HepG2 (cell line): ENCODE data around the gene COL4A2. TPM values are rescaled to one million over a fixed set of nuclear protein-coding genes. Genes with fewer than 3 reads are reported as not detected.

Experiments
- FIP1L1 ChIP-seq: fragments of 200-400 bp; formaldehyde crosslinking; IDR thresholded peaks from 2 replicates; pipeline ENCODE4 v1.6.1; 2018; ENCODE audit warnings: low read depth, mild to moderate bottlenecking, low read length, moderate library complexity, borderline replicate concordance; ENCODE audit not compliant: insufficient read depth
- FOSL2 ChIP-seq: sonication (generic); formaldehyde crosslinking; IDR thresholded peaks from 2 replicates; pipeline ENCODE4 v1.4.0; 2020; ENCODE audit warnings: missing genetic modification reagents
- FOXA3 ChIP-seq: IDR thresholded peaks from 2 replicates; pipeline ENCODE4 v1.6.1; 2016; ENCODE audit warnings: missing genetic modification reagents, missing compliant biosample characterization
- HNF4A ChIP-seq: sonication (generic); formaldehyde crosslinking; IDR thresholded peaks from 2 replicates; pipeline ENCODE4 v1.4.0; 2020; ENCODE audit warnings: missing genetic modification reagents
- KLF13 ChIP-seq: sonication (generic); formaldehyde crosslinking; IDR thresholded peaks from 2 replicates; pipeline ENCODE4 v1.4.0; 2020; ENCODE audit warnings: mild to moderate bottlenecking, missing genetic modification reagents
- KLF6 ChIP-seq: IDR thresholded peaks from 2 replicates; pipeline ENCODE4 v1.8.0; 2016; ENCODE audit warnings: missing biosample characterization, missing genetic modification reagents
- MED8 ChIP-seq: sonication (generic); formaldehyde crosslinking; IDR thresholded peaks from 2 replicates; pipeline ENCODE4 v1.8.1; 2023; ENCODE audit warnings: mild to moderate bottlenecking, missing genetic modification reagents; ENCODE audit not compliant: insufficient replicate concordance
- NFIB ChIP-seq: sonication (generic); formaldehyde crosslinking; IDR thresholded peaks from 2 replicates; pipeline ENCODE4 v1.9.0; 2021; ENCODE audit warnings: missing genetic modification reagents, mild to moderate bottlenecking, borderline replicate concordance
- PAWR ChIP-seq: sonication (generic); formaldehyde crosslinking; IDR thresholded peaks from 2 replicates; pipeline ENCODE4 v1.4.0; 2020; ENCODE audit warnings: missing genetic modification reagents, mild to moderate bottlenecking, borderline replicate concordance
- PITX1 ChIP-seq: sonication (generic); formaldehyde crosslinking; IDR thresholded peaks from 2 replicates; pipeline ENCODE4 v1.5.1; 2020; ENCODE audit warnings: mild to moderate bottlenecking, missing genetic modification reagents
- SAP130 ChIP-seq: IDR thresholded peaks from 2 replicates; pipeline ENCODE4 v1.6.1; 2016; ENCODE audit warnings: low read depth
- SOX13 ChIP-seq, 3 experiments: fragments of 450-650 bp in 1 of 3; sonication (generic) in 1 of 3; formaldehyde crosslinking in 1 of 3; IDR thresholded peaks in 2 of 3; conservative IDR thresholded peaks in 1 of 3; 2 replicates each; pipeline versions ENCODE4 v1.5.0 to v1.6.1; 2016 to 2020; ENCODE audit warnings: antibody characterized with exemption in 1 of 3, mild to moderate bottlenecking in 1 of 3, missing compliant biosample characterization in 1 of 3, missing genetic modification reagents in 1 of 3, moderate library complexity in 1 of 3
- ZNF558 ChIP-seq: sonication (generic); formaldehyde crosslinking; IDR thresholded peaks from 2 replicates; pipeline ENCODE4 v1.9.0; 2022; ENCODE audit warnings: mild to moderate bottlenecking, missing genetic modification reagents, borderline replicate concordance
- ZNF670 ChIP-seq: sonication (generic); formaldehyde crosslinking; IDR thresholded peaks from 2 replicates; pipeline ENCODE4 v1.8.0; 2022; ENCODE audit warnings: mild to moderate bottlenecking, missing genetic modification reagents, borderline replicate concordance
- ZNF773 ChIP-seq: sonication (generic); formaldehyde crosslinking; IDR thresholded peaks from 2 replicates; pipeline ENCODE4 v1.4.0; 2020; ENCODE audit warnings: missing genetic modification reagents, borderline replicate concordance
- ZNF777 ChIP-seq: sonication (generic); formaldehyde crosslinking; IDR thresholded peaks from 2 replicates; pipeline ENCODE4 v1.4.0; 2020; ENCODE audit warnings: missing genetic modification reagents
- ZNF788 ChIP-seq: sonication (generic); formaldehyde crosslinking; IDR thresholded peaks from 2 replicates; pipeline ENCODE4 v1.5.0; 2020; ENCODE audit warnings: mild to moderate bottlenecking, missing genetic modification reagents, borderline replicate concordance
- polyA plus RNA-seq, 8 experiments: library from polyadenylated mRNA; depleted of rRNA in 3 of 8; stranded (reverse) in 7 of 8; unstranded in 1 of 8; fragments of >200 nt; fragmentation: Illumina TruSeq in 4 of 8; extraction: Trizol in 4 of 8; gene quantifications; 2 replicates each; pipeline versions ENCODE4 v1.2.1 to v1.2.3, GENCODE V29; 2011 to 2016; ENCODE audit warnings: low read depth in 4 of 8, missing spikeins in 1 of 8, mixed read lengths in 1 of 8; ENCODE audit not compliant: insufficient read depth in 1 of 8
- total RNA-seq, 5 experiments: library from RNA; depleted of rRNA; stranded (reverse); fragments of >200 nt; fragmentation: Illumina TruSeq; extraction: Trizol; gene quantifications; 2 replicates each; pipeline ENCODE4 v1.2.3, GENCODE V29; 2016; ENCODE audit warnings: low read depth in 1 of 5
- TF ChIP-seq, protein P1 (sequence below): sonication (generic); formaldehyde crosslinking; IDR thresholded peaks from 2 replicates; pipeline ENCODE4 v1.4.0; 2020; ENCODE audit warnings: missing genetic modification reagents
- TF ChIP-seq, protein P2 (sequence below): IDR thresholded peaks from 2 replicates; pipeline ENCODE4 v1.6.1; 2016
- TF ChIP-seq, protein P3 (sequence below): sonication (generic); formaldehyde crosslinking; IDR thresholded peaks from 2 replicates; pipeline ENCODE4 v1.4.0; 2020; ENCODE audit warnings: missing genetic modification reagents, borderline replicate concordance
- TF ChIP-seq, protein P4 (sequence below): sonication (generic); formaldehyde crosslinking; IDR thresholded peaks from 2 replicates; pipeline ENCODE4 v1.4.0; 2020; ENCODE audit warnings: missing genetic modification reagents

Gene COL4A2
- total and polyA plus RNA-seq, 2 of the 13 experiments (the other 11 are each of a cell fraction or from before 2014, with no cell fraction given), result 0.22 to 1.9 TPM

DNA sequence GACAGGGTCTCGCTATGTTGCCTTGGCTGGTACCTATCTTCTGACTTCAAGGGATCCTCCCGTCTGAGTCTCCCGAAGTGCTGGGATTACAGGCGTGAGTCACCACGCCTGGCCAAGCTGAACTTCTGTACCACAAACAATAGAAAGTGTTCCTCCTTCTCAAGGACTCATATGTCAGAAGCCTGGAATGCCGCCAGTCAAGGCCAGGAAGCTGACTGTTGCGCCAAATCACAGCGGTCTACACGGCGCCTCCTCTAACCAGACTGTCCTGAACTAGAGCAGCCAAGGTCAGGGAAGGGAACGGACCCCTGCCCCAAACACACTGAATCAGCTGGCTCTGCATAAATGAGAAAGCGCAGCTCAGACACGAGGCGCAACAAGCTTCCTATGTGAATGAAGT is 239.8 kb downstream of the COL4A2 start (continued):
- TF ChIP-seq ZNF773 (CRISPR knock-in tag) (no peak), FOXA3 (no peak), MED8 (CRISPR knock-in tag) (no peak), ZNF558 (CRISPR knock-in tag) (no peak), KLF13 (CRISPR knock-in tag) (no peak), ZNF788 (CRISPR knock-in tag) (0 out of 2 replicates have a peak, but pooled peaks have one; percentile 20), NFIB (CRISPR knock-in tag) (no peak), FIP1L1 (no peak), SAP130 (peak; percentile 16; the same call in 1 of the 2 replicates), KLF6 (CRISPR knock-in tag) (no peak), HNF4A (CRISPR knock-in tag) (0 out of 2 replicates have a peak, but pooled peaks have one; percentile 20), PAWR (no peak), SOX13 (IDR thresholded peaks at IDR 0.05) (no peak), SOX13 (CRISPR knock-in tag; conservative IDR thresholded peaks at IDR 0.05 in 1 of 2, IDR thresholded peaks at IDR 0.05 in 1 of 2) (peak in 1 of 2 experiments; percentile 78; a peak in 2 of 4 replicates), ZNF670 (CRISPR knock-in tag) (no peak), ZNF777 (CRISPR knock-in tag) (no peak), PITX1 (CRISPR knock-in tag) (no peak), FOSL2 (CRISPR knock-in tag) (peak; percentile 88)
- TF ChIP-seq, protein P1, sequence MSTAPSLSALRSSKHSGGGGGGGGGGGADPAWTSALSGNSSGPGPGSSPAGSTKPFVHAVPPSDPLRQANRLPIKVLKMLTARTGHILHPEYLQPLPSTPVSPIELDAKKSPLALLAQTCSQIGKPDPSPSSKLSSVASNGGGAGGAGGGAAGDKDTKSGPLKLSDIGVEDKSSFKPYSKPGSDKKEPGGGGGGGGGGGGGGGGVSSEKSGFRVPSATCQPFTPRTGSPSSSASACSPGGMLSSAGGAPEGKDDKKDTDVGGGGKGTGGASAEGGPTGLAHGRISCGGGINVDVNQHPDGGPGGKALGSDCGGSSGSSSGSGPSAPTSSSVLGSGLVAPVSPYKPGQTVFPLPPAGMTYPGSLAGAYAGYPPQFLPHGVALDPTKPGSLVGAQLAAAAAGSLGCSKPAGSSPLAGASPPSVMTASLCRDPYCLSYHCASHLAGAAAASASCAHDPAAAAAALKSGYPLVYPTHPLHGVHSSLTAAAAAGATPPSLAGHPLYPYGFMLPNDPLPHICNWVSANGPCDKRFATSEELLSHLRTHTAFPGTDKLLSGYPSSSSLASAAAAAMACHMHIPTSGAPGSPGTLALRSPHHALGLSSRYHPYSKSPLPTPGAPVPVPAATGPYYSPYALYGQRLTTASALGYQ (CRISPR knock-in tag), result no peak
- TF ChIP-seq, protein P2, sequence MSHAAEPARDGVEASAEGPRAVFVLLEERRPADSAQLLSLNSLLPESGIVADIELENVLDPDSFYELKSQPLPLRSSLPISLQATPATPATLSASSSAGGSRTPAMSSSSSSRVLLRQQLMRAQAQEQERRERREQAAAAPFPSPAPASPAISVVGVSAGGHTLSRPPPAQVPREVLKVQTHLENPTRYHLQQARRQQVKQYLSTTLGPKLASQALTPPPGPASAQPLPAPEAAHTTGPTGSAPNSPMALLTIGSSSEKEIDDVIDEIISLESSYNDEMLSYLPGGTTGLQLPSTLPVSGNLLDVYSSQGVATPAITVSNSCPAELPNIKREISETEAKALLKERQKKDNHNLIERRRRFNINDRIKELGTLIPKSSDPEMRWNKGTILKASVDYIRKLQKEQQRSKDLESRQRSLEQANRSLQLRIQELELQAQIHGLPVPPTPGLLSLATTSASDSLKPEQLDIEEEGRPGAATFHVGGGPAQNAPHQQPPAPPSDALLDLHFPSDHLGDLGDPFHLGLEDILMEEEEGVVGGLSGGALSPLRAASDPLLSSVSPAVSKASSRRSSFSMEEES (CRISPR knock-in tag), result no peak
- TF ChIP-seq, protein P3, sequence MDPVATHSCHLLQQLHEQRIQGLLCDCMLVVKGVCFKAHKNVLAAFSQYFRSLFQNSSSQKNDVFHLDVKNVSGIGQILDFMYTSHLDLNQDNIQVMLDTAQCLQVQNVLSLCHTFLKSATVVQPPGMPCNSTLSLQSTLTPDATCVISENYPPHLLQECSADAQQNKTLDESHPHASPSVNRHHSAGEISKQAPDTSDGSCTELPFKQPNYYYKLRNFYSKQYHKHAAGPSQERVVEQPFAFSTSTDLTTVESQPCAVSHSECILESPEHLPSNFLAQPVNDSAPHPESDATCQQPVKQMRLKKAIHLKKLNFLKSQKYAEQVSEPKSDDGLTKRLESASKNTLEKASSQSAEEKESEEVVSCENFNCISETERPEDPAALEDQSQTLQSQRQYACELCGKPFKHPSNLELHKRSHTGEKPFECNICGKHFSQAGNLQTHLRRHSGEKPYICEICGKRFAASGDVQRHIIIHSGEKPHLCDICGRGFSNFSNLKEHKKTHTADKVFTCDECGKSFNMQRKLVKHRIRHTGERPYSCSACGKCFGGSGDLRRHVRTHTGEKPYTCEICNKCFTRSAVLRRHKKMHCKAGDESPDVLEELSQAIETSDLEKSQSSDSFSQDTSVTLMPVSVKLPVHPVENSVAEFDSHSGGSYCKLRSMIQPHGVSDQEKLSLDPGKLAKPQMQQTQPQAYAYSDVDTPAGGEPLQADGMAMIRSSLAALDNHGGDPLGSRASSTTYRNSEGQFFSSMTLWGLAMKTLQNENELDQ, result no peak
- TF ChIP-seq, protein P4, sequence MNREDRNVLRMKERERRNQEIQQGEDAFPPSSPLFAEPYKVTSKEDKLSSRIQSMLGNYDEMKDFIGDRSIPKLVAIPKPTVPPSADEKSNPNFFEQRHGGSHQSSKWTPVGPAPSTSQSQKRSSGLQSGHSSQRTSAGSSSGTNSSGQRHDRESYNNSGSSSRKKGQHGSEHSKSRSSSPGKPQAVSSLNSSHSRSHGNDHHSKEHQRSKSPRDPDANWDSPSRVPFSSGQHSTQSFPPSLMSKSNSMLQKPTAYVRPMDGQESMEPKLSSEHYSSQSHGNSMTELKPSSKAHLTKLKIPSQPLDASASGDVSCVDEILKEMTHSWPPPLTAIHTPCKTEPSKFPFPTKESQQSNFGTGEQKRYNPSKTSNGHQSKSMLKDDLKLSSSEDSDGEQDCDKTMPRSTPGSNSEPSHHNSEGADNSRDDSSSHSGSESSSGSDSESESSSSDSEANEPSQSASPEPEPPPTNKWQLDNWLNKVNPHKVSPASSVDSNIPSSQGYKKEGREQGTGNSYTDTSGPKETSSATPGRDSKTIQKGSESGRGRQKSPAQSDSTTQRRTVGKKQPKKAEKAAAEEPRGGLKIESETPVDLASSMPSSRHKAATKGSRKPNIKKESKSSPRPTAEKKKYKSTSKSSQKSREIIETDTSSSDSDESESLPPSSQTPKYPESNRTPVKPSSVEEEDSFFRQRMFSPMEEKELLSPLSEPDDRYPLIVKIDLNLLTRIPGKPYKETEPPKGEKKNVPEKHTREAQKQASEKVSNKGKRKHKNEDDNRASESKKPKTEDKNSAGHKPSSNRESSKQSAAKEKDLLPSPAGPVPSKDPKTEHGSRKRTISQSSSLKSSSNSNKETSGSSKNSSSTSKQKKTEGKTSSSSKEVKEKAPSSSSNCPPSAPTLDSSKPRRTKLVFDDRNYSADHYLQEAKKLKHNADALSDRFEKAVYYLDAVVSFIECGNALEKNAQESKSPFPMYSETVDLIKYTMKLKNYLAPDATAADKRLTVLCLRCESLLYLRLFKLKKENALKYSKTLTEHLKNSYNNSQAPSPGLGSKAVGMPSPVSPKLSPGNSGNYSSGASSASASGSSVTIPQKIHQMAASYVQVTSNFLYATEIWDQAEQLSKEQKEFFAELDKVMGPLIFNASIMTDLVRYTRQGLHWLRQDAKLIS (CRISPR knock-in tag), result no peak
